Fibroblast of villous mesenchyme (primary cell): ENCODE results near the gene POC1A. TPM values are rescaled to one million over a fixed set of nuclear protein-coding genes. Genes with fewer than 3 reads are reported as not detected.
A peak's percentile ranks its signal among the peaks of the same experiment; 100 is the strongest.

Experiments
- DNase-seq: peaks from one replicate; pipeline ENCODE4 v3.0.0-alpha.2; 2010; ENCODE audit warnings: low read depth
- H3K4me3 ChIP-seq: 2 replicates; pipeline ENCODE4 v1.5.1; 2011; ENCODE audit warnings: low read depth, mild to moderate bottlenecking, low read length
- total RNA-seq: library from RNA; depleted of rRNA; stranded (reverse); fragments of >200 nt; gene quantifications from 2 replicates; pipeline ENCODE4 v1.2.3, GENCODE V29; 2012
- TF ChIP-seq, protein P1 (sequence below): IDR thresholded peaks from 2 replicates; pipeline ENCODE4 v1.5.1; 2012; ENCODE audit warnings: low read depth, mild to moderate bottlenecking, low read length; ENCODE audit not compliant: insufficient read depth

The POC1A gene
- total RNA-seq, 1 donor, result 5.6 TPM

DNA sequence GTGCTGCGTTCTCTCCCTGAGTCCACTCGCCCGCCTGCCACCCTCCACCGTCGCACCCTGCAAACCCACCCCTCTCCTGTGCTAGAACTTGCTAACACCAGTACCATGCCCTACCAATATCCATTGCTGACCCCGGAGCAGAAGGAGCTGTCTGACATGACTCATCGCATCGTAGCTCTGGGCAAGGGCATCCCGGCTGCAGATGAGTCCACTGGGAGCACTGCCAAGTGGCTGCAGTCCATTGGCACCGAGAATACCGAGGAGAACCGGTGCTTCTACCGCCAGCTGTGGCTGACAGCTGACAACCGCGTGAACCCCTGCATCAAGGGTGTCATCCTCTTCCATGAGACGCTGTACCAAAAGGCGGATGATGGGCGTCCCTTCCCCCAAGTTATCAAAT lies 38.8 kb upstream of the POC1A start:
- no peak overlapping the region for H3K4me3 ChIP-seq
- DNase-seq, result no peak
- TF ChIP-seq, protein P1, sequence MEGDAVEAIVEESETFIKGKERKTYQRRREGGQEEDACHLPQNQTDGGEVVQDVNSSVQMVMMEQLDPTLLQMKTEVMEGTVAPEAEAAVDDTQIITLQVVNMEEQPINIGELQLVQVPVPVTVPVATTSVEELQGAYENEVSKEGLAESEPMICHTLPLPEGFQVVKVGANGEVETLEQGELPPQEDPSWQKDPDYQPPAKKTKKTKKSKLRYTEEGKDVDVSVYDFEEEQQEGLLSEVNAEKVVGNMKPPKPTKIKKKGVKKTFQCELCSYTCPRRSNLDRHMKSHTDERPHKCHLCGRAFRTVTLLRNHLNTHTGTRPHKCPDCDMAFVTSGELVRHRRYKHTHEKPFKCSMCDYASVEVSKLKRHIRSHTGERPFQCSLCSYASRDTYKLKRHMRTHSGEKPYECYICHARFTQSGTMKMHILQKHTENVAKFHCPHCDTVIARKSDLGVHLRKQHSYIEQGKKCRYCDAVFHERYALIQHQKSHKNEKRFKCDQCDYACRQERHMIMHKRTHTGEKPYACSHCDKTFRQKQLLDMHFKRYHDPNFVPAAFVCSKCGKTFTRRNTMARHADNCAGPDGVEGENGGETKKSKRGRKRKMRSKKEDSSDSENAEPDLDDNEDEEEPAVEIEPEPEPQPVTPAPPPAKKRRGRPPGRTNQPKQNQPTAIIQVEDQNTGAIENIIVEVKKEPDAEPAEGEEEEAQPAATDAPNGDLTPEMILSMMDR, result no peak

DNA sequence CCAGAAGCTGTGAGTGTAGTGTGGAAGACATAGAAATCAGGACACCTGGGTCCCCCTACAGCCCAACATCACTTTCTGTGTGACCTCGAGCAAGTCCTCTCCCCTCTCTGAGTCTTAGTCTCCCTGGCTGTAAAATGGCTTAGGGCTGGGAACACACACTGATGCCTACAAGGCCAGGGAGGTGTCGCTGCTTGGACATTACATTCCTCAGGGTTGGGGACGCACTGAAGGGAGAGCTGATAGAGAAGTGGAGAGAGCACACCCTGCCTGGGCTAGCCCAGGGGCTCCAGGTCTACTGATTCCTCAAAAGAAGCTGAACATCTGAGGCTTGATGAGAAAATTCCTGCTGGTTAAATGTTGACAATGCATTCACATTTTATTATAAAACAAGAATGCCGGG lies 37.4 kb upstream of the POC1A start:
- no peak for DNase-seq
- H3K4me3 ChIP-seq, result no peak overlapping the region
- TF ChIP-seq, protein P1, result no peak

DNA sequence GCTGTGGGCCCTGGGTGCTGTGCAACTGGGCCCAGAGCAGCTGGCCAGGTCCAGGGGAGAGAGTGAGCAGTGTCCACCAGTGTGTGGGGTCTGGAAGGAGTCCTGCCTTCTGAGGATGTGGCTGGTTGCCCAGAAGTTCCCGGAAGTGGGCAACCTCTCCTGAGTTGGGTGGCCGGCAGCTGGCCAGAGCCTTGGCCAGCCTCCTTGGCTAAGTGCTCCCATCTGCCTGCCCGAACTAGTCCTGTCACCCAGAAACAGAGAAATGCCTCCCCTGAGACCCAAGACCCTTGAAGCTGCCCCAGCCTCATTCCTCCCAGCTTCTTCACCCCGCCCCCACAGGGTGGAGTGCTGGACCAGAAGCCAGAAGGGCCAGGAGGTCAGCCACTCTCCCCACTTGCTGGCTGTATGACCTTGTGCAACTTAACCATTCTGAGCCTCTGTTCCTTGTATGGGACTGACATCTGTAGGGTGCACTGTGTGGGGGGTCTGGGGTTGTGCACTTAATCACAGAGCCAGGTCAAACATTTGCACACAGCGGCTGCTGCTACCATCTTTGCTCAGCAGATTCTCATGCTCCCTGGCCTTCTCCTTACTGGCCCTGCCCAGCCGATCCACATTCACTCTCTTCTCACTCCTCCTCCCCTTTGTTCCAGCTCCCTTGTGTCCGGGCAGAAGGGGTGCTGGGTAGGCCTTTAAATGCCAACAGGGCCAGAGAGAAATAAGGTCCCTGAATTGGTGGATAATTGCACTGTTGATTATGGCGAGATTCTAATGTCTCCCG lies 36.3 kb upstream of the POC1A start:
- TF ChIP-seq, protein P1, result no peak
- peak; percentile 78 for DNase-seq
- H3K4me3 ChIP-seq, result no peak overlapping the region

DNA sequence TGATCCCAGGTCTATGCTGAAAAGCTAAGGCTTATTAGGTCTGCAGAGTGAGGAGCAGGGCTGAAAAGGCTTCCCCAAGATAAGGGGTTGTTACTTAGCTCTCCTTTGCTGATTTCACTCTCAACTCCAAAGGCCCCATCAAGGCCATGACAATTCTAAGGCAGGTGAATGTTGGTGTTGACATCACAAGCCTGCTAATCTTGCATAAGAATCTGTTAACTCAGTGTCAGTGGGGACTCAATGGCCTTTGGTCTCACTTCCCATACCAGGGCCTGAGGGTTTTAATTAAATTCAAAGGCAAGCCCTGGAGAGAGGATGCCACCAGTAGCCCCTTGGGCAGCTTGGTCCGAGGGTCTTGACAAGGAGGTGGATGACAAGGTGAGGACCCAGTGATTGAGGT lies 34.3 kb upstream of the POC1A start:
- TF ChIP-seq, protein P1, result no peak
- no peak overlapping the region for H3K4me3 ChIP-seq
- no peak for DNase-seq

DNA sequence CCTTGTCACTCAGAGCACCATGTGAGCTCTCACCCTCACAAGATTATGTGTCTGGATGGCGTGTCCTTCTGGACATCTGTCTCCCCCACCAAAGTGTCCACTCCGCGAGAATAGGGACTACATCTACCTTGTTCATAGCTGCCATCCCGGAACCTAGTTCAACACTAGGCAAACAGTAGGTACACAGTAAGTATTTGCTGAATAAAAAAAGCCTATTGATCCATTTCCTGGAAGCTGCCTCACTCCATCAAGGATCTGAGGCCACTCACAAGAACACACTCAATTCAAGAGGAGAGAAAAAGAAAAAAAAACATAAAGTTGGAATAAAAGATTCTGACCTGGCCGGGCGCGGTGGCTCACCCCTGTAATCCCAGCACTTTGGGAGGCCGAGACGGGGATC lies 32.5 kb upstream of the POC1A start:
- DNase-seq, result no peak
- no peak overlapping the region for H3K4me3 ChIP-seq
- TF ChIP-seq, protein P1, result no peak

DNA sequence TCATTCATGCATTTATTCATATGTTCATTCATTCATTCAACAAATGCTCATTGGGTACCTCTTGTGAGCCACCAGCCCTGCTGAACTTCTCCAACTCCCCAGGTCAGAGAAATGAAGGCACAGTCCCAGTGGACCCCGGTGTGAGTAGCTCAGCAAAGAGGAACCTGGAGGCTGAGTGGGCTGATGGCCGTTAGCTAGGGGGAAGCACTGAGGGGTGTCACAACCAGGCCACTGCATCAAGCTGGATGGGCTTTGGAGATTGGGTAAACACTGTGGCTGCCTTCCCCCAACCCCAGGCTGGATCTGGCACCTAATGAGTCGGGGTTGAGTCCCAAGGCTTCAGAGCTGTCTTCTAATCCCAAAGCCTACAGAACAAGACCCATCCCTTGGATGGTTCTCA lies 31.6 kb upstream of the POC1A start:
- DNase-seq, result no peak
- no peak overlapping the region for H3K4me3 ChIP-seq
- TF ChIP-seq, protein P1, result no peak

DNA sequence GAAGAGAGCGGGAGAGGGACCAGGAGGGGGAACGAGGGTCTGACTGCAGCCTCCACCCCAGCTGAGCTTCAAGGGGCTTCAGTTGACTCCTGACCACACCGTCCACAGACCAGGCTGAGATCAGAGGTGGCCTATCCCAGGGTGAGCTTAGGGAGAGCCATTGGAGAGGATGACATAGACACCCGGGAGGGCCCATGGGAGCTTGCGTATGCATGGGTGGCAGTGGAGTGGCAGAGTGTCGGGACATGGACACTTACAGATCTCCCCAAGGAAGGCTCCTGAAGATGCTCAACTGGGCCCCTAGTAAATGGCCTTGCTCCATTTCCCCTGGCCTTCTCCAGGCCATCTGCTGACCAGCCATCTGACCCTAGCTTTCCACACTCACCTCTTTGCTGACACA lies 31.1 kb upstream of the POC1A start:
- H3K4me3 ChIP-seq, result no peak overlapping the region
- TF ChIP-seq, protein P1, result no peak
- no peak for DNase-seq
